ENCODE data around the gene FGF22. TPM values are rescaled to one million over a fixed set of nuclear protein-coding genes. Genes with fewer than 3 reads are reported as not detected.

FGF22 gene
- total and polyA plus RNA-seq, 2 of the 8 experiments (the other 6 are each of a cell fraction or from before 2014, with no cell fraction given): 0.44 to 1.7 TPM

DNA sequence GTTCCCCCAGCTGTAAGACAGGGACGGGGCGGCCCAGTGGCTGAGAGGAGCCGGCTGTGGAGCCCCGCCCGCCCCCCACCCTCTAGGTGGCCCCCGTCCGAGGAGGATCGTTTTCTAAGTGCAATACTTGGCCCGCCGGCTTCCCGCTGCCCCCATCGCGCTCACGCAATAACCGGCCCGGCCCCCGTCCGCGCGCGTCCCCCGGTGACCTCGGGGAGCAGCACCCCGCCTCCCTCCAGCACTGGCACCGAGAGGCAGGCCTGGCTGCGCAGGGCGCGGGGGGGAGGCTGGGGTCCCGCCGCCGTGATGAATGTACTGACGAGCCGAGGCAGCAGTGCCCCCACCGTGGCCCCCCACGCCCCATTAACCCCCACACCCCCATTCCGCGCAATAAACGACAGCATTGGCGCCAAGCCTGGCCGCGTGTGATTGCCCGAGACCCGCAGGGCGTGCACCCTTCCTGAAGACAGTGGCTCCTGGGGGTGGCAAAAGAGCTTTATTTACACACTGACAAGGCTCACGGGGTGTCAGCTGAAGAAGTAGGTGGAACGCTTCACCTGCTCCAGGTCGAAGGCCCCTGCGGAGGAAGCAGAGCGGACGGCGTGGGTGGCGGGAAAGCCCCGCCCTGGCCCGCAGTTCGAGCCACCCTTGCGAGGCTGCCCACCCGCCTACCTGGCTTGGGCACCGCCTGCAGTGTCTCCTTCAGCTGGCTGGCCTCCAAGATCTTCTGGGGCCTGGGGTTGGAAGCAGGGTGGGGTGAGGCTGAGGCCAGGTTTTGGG lies 22.7 kb upstream of the FGF22 start:
- H4K91ac ChIP-seq (replicated peaks; ENCODE audit: insufficient read length, low read length): no peak overlapping the region
- H3K23ac ChIP-seq (ENCODE audit: insufficient read length): no peak overlapping the region
- H3K27ac ChIP-seq (ENCODE audit: low read depth, low read length): no peak overlapping the region
- H4K8ac ChIP-seq (ENCODE audit: extremely low read depth, insufficient read depth, low read length): no peak overlapping the region
- H2BK20ac ChIP-seq (ENCODE audit: low read length): no peak overlapping the region
- H2BK15ac ChIP-seq (ENCODE audit: low read length): no peak overlapping the region
- H3K4me1 ChIP-seq (replicated peaks in 1 of 4; ENCODE audit: control insufficient read depth in 3 of 4, insufficient read depth in 4 of 4, low read length in 3 of 4): no peaks in the 10 kb centered on the region
- H4K5ac ChIP-seq (ENCODE audit: insufficient read length, low read depth, low read length): no peak overlapping the region
- H3K27me3 ChIP-seq (replicated peaks in 1 of 4; ENCODE audit: control insufficient read depth in 3 of 4, extremely low read depth in 1 of 4, insufficient read depth in 3 of 4, low read length in 3 of 4): no peaks in the 10 kb centered on the region
- no peak overlapping the region for H3K9ac ChIP-seq (replicated peaks in 1 of 4; ENCODE audit: extremely low read depth in 1 of 4, low read depth in 3 of 4, low read length in 3 of 4)
- H2AK5ac ChIP-seq (ENCODE audit: low read depth, low read length): no peak overlapping the region
- FAIRE-seq: no peak
- no peaks in the 10 kb centered on the region for H3K9me3 ChIP-seq (ENCODE audit: insufficient read depth in 2 of 2, low read depth in 1 of 2, low read length in 1 of 2)
- no peaks in the 10 kb centered on the region for H3K79me2 ChIP-seq (ENCODE audit: control insufficient read depth in 1 of 2, insufficient read depth in 2 of 2, low read length in 2 of 2)
- H3K56ac ChIP-seq (replicated peaks; ENCODE audit: insufficient read length, low read depth, low read length): no peak overlapping the region
- no peak overlapping the region for H3K4me3 ChIP-seq (ENCODE audit: extremely low read depth in 1 of 4, insufficient read depth in 2 of 4, low read depth in 3 of 4, low read length in 4 of 4)
- TF ChIP-seq EP300 (IDR thresholded peaks at IDR 0.05; ENCODE audit: borderline replicate concordance in 1 of 2, low read depth in 2 of 2, low read length in 2 of 2) (no peak), RBBP5 (IDR thresholded peaks at IDR 0.05; ENCODE audit: borderline replicate concordance, low read depth, low read length) (no peak), TAF1 (IDR thresholded peaks at IDR 0.05; ENCODE audit: low read depth, low read length) (no peak)
- TF ChIP-seq, protein P1, sequence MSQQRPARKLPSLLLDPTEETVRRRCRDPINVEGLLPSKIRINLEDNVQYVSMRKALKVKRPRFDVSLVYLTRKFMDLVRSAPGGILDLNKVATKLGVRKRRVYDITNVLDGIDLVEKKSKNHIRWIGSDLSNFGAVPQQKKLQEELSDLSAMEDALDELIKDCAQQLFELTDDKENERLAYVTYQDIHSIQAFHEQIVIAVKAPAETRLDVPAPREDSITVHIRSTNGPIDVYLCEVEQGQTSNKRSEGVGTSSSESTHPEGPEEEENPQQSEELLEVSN (IDR thresholded peaks at IDR 0.05): no peak
- H3K79me1 ChIP-seq (ENCODE audit: low read depth, low read length): no peaks in the 10 kb centered on the region
- H2BK5ac ChIP-seq (ENCODE audit: low read depth, low read length): no peak overlapping the region
- no peak overlapping the region for H3K4ac ChIP-seq (replicated peaks; ENCODE audit: insufficient read length, low read depth, low read length)
- H4K20me1 ChIP-seq (replicated peaks in 1 of 2; ENCODE audit: control insufficient read depth in 1 of 2, insufficient read depth in 2 of 2, low read length in 2 of 2): peaks cover 0 to 9% of the 10 kb centered on the region in 2 experiments
- peaks cover 4 to 53% (median 24%) of the 10 kb centered on the region in 4 experiments; a peak in 5 of 8 replicates for H3K36me3 ChIP-seq (ENCODE audit: control insufficient read depth in 2 of 4, insufficient read depth in 4 of 4, low read length in 3 of 4)
- no peak overlapping the region for H2BK120ac ChIP-seq (replicated peaks; ENCODE audit: low read depth, low read length)
- 95% methylated on average over 34 of the region's 58 CpGs; no CpG with 5 or more reads in 1 of the 2 experiments for WGBS, 2 experiments (ENCODE audit: extremely low coverage in 1 of 2, insufficient coverage in 1 of 2, insufficient read length in 1 of 2, insufficient replicate concordance in 2 of 2, low coverage in 1 of 2, low lambda C conversion rate in 2 of 2, missing lambda C conversion rate in 1 of 2)
- no peak for DNase-seq (ENCODE audit: low read depth in 1 of 2, low spot score in 2 of 2)
- POLR2A ChIA-PET (ENCODE audit: partially characterized antibody): interaction anchor here (1.0 to 2.1 kb wide), 5 partner anchors 8 to 85 kb away, joined by 3 to 6 read pairs (median 3); partner anchors contain the start of gene CDC34
- no peak overlapping the region for H3K14ac ChIP-seq (ENCODE audit: insufficient read length)
- H3K4me2 ChIP-seq (ENCODE audit: insufficient read depth in 1 of 2, low read depth in 2 of 2, low read length in 2 of 2): no peak overlapping the region
- H3K18ac ChIP-seq (ENCODE audit: extremely low read depth, low read length): no peak overlapping the region
- H3K23me2 ChIP-seq (ENCODE audit: low read depth, low read length): no peaks in the 10 kb centered on the region
- H2BK12ac ChIP-seq (ENCODE audit: low read depth, low read length): no peak overlapping the region
- no peak overlapping the region for H2AFZ ChIP-seq (ENCODE audit: low read length)
- CTCF ChIA-PET (ENCODE audit: partially characterized antibody): interaction anchor here (0.9 to 1.0 kb wide), 2 partner anchors 11 to 12 kb away, joined by 3 read pairs; no protein-coding TSS in a partner anchor
